GM18861 (cell line): ENCODE measurements around the gene ANKRD2.
"Not testable (repeated sequence)": the region's sequence is repeated elsewhere in the genome, so short reads cannot be mapped to it uniquely, and the experiment has no call there.

ENCODE experiments used
- ATAC-seq: cut with Tn5 transposase; IDR thresholded peaks from one replicate; pipeline ENCODE4 v1.9.1; 2021; ENCODE audit not compliant: unreplicated experiment

ANKRD2 gene, protein sequence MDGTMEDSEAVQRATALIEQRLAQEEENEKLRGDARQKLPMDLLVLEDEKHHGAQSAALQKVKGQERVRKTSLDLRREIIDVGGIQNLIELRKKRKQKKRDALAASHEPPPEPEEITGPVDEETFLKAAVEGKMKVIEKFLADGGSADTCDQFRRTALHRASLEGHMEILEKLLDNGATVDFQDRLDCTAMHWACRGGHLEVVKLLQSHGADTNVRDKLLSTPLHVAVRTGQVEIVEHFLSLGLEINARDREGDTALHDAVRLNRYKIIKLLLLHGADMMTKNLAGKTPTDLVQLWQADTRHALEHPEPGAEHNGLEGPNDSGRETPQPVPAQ

DNA sequence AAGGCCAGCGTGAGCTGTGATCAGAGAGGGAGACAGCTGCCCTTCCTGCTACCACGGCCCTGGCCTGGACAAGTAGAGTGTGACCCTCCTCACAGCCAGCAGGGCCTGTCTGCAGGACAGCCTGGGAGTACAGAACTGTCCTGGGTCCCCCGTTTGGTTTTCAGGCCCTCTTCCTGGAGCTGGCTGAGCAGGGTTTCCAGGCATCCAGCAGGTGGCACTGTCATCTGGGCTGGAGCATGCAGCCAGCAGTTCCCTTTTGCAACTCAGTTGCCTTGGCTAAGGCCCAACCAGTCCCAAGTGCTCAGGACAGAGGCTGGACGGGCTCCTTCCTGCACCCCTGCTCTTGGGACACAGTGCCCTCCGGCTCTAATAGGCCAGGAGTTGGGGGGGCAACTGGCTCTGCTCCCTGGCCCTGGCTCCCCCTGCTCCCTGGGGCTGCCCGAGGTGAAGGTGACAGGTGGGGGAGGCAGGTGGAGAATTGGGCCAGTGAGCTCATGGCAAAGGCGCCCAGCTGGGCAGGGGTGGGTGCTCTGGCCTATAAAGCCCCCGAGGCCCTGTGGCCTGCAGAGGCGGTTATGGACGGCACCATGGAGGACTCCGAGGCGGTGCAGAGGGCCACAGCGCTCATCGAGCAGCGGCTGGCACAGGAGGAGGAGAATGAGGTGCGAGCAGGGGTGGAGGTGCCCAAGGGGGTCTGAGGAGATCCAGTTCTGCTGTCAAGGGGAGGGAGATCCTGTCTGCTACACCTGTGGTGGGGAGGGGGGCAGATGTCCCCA lies at the start of gene ANKRD2:
Gene ANKRD2, plus strand, starts transcription at position 566 of the 776 bp plus-strand sequence. Its CDS starts 10 bp downstream, at position 576.
- ATAC-seq = no peak

DNA sequence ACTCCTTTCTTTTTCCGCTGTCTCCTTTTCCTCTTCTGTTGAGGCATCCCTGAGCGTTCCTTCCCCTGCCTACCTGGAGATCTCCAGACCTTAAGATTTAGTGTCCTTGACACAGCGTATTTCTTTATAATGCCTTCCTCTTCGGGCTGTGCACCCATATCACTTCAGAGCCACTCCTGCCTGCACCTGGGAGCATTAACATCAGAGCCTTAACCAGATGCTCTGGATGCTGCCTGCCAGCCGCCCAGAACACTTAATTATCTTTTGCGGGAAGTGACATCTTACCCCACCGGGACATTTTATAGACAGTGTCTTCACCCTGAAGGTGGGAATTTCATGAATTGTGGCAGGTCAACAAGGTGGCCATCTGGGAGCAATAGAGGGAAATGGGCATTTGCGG lies 49.6 kb upstream of the ANKRD2 start:
- ATAC-seq = no peak

GRCh38 chr10:97525086-97525485 lies 47.5 kb upstream of the ANKRD2 start:
- ATAC-seq = no peak

GRCh38 chr10:97525683-97526110 lies 46.9 kb upstream of the ANKRD2 start:
- no peak for ATAC-seq

GRCh38 chr10:97528876-97529275 lies 43.7 kb upstream of the ANKRD2 start:
- not testable (repeated sequence) for ATAC-seq

GRCh38 chr10:97529685-97530465 lies 42.7 kb upstream of the ANKRD2 start:
- no peak for ATAC-seq

DNA sequence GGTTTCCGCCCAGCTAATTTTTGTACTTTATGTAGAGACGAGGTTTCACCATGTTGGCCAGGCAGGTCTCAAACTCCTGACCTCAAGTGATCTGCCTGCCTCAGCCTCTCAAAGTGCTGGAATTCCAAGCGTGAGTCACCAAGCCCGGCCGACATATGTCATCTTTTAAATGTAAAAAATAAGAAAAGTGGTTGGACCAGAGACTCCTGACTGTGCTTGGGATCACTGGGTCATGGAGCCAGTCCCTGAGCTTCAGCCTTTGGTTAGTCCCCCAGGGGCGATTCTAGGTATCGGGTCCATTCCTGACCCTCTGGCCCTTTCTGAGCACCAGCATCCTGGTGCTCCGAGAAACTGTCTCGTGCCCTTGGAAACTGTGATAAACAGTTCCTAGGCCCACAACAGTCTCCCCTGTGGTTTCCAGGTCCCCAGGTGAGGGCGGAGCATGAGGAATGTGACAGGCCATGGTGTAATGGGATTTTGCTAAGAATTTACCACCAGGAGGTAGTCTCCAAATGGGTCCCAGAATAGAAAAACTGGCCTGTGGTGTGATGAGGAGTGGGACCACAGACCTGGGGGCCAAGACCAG lies 41.1 kb upstream of the ANKRD2 start:
- no peak for ATAC-seq

DNA sequence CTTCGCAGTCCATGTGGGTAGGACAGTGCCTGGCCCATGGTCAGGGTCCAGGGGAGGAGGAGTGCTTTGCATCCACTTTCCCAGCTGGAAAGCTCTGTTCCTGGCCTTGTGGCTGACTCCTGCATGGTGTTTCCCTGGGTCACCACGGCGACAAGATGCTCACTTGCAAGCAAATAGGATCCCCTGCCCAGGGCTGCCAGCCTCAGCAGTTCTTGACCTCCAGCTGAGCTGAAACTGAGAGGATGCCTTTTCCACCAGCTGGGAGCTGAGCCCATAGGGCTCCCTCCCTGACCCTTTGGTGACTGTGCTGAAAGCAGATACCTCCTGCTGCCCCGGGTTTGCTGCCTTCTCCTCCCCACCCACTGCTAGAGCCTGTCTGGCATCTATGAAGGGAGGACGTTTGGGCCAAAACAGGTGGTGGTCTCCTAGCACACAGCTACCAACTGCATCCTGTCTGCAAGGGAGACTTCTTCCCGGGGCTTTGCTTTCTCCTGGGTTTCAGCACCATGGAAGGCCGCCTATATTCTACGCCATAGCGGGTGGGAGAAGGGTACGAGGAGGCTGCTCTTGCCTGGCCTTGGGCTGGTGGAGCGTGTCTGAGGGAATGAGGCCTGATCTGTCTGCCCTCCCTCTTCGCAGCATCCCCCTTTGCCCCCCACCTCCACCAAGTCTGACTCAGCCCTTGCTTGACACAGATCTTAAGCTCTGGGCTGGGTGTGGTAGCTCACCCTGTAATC lies 39.5 kb upstream of the ANKRD2 start:
- no peak for ATAC-seq

DNA sequence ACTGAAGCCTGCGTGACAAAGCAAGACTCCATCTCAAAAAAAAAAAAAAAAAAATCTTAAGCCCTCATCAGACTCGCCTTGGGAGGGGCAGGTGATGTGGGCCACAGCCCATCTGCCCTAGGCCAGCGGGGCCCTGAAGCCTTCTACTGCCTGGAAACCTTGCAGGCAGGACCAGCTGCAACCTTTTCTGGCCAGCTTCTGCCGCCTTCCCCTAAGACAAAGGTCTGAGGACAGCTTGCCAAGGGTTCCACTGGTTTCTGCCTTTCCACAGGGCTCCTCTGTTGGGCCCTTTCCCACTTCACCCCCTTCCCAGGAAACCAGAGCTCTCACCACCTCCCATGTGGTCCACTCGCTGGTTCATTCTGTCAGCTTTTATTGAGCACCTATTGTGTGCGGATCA lies 38.7 kb upstream of the ANKRD2 start:
- no peak for ATAC-seq

DNA sequence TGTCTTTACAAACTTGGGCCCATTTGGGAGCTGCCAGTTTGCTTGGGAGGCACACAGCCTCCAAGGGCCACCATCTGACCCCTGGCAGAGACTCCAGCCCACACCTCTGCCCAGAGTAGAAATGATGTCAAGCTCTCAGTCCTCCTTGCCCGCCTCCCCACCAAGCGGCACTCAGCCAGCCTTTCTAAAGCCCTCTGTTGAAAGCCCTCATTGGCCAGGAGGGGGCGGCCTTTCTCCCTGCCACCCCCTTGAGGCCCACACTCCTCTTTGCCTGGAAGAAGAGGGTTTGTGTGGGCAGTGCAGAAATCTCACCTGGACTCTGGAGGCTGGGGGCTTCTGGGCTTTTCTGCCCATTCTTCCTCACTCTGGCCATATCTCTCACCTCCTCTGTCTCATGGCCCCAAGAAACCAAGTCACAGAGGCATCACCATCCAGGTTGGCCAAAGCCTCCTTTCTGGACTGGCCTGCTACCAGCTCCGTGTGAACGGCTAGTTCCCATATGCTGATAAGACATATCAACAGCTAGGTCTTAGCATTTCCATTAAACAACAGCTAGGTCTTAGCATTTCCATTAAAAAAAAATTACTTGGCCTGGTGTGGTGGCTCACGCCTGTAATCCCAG lies 37.7 kb upstream of the ANKRD2 start:
- no peak for ATAC-seq

DNA sequence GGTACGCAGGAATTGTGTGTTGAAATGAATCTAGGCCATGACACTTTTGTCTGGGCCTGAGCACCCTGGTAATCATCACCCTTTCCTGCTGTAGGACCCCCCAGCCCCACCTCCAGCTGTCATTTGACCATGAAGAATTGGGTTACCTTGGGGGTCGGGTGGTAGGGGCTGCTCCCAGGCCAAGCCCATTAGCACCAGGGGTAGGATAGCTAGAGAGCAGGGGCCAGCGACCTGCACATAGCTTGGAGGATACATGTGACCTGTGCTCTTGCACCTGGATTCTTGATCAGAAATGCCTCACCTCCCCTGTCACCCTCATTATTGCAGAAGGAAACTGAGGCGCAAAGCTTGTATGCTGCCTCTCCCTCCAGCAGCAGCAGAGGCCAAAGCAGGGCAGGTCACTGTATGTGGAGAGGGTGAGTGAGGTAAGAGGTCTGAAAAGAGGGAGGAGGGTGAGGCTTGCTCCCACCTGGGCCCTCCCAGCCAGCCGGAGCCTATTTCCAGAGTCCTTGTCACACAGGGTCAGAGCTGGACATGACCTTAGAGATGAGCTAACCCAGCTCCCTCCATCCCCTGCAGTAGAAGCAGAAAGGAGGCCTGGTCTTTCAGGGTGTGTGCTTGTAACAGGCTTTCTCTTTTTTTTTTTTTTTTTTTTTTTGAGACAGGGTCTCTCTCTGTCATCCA lies 35.3 kb upstream of the ANKRD2 start:
- no peak for ATAC-seq

DNA sequence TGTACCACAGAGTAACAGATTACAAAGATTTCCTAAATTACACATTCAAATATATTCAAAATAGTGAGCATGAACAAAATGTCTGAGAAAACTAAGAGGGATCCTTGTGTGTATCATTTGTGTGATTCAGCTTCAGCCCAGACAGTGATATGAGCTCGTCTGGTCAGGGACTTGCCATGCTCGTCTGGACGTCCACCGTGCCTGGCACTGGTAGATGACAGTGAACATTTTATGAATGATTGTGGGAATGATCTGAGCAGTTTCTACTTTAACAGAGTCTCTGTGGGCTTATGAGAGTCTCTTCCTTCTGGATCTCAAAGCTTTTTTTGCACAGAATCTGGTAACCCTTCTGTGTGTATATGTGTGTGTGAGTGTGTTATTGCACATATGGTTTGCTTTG lies 34.2 kb upstream of the ANKRD2 start:
- ATAC-seq = no peak

DNA sequence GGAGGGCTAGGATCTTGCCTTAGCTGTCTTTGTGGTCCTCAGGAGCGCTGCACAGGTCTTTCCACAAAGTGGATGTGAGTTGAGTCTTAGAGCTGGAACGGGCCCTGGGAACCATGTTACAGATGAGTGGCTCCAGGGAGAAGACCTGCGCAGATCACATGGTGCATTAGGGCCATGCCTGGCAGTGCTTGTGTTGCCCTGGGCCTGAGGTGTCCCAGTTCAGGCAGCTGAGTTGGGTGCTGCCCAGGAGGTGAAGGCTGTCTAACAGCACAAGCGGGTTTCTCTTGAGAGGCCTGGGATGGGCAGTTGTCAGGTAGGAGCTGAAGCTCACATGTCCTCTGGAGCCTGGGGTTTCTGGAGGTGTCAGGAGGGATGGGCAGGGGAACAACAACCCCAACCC lies 33.7 kb upstream of the ANKRD2 start:
- ATAC-seq = no peak

DNA sequence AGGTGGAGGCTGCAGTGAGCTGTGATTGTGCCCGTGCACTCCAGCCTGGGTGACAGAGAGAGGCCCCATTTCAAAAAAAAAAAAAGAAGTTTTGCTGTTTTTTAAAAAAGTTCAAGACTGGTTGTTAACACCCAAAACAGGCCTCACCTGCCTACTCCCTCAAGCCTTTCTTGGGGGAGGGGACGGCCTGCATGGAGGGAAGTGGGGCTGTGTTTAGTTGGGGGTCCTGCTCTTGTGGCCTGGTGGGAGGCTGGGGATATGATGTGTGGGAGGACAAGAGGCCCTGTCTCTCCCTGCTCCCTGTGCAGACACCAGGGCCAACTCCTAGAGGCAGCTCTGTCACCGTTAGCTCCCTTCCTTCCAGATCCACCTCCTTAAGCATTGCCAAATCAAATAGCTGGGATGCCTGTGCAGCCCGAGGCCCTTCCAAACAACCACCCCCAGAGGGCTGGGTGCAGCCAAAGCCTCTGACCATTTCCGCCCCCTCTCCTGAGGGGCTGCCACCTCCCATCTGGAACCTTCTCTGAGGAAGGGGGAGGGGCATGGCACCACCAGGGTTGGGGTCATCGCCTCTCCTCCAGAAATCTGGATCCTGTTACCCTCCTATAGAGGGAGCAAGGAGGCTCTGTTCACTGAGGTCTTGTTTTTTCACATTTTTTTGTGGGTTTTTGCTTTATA lies 32.9 kb upstream of the ANKRD2 start:
- ATAC-seq = no peak

DNA sequence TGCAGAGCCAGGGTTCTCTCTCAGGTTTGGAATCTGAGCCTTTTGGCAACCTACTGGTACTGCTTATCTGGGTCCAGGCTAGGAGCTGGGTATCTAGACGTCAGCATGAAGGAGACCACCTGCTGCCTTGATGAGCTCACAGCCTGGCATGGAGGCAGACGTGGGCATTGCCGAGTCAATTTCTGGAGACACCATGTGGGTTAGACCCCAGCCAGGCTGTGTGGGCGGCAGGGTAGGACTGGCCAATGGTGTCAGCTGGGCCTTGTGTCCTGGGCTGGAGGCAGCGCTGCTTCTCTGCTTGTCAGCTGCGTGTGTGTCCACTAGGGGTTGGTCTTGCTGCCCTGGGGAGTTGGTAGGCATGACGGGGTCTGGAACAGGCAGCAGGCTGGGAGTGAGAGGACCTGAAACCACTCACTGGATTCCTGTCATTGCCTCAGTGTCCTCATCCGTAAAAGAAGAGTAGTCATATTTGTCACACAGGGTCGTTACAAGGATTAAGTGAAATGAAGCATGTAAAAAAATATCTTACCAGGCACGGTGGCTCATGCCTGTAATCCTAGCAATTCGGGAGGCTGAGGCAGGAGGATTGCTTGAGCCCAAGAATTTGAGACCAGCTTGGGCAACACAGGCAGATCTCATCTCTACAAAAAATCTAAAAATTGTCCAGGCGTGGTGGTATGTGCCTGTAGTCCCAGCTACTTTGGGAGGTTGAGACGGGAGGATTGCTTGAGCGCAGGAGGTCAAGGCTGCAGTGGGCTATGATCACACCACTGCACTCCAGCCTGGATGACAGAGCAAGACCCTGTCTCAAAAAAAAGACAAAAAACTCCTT lies 31.7 kb upstream of the ANKRD2 start:
- no peak for ATAC-seq

- no peak for ATAC-seq
These were observed 30.2 kb upstream of the ANKRD2 start for GRCh38 chr10:97542169-97543024.

GRCh38 chr10:97543025-97543546 lies 29.5 kb upstream of the ANKRD2 start:
- no peak for ATAC-seq
